Measurements from ENCODE around the gene RNF213.

The RNF213 gene

GRCh38 chr17:80374732-80375585 is 114.3 kb downstream of the RNF213 start (continued):
- TF ChIP-seq BCL11A (tag by site-specific recombination; IDR thresholded peaks at IDR 0.05; ENCODE audit: low read depth), result no peak
- no peak for TF ChIP-seq ZNF654 (tag by site-specific recombination; IDR thresholded peaks at IDR 0.05; ENCODE audit: low read depth)
- TF ChIP-seq ZNF239 (tag by site-specific recombination; IDR thresholded peaks at IDR 0.05), result no peak
- TF ChIP-seq ZNF792 (tag by site-specific recombination; IDR thresholded peaks at IDR 0.05), result no peak
- no peak for TF ChIP-seq ZNF423 (tag by site-specific recombination; IDR thresholded peaks at IDR 0.05)
- TF ChIP-seq ZBTB10 (tag by site-specific recombination; IDR thresholded peaks at IDR 0.05), result no peak
- TF ChIP-seq ZNF157 (tag by site-specific recombination; IDR thresholded peaks at IDR 0.05), result no peak
- TF ChIP-seq ZBTB48 (tag by site-specific recombination; IDR thresholded peaks at IDR 0.05), result no peak

GRCh38 chr17:80376531-80376930 is 115.9 kb downstream of the RNF213 start:
- peaks cover 35 to 98% of the 10 kb centered on the region in 2 experiments for H3K36me3 ChIP-seq (ENCODE audit: control insufficient read depth in 2 of 2, insufficient read depth in 1 of 2, low read length in 2 of 2)
- CTCF ChIA-PET, result interaction anchor here (0.6 to 2.3 kb wide), 2 partner anchors 12 to 14 kb away, joined by 3 to 14 read pairs; no protein-coding TSS in a partner anchor
- TF ChIP-seq ZBTB20 (tag by site-specific recombination; IDR thresholded peaks at IDR 0.05) (no peak), ZBTB49 (tag by site-specific recombination; IDR thresholded peaks at IDR 0.05; ENCODE audit: low read depth) (no peak), SCRT1 (tag by site-specific recombination; IDR thresholded peaks at IDR 0.05; ENCODE audit: borderline replicate concordance) (no peak), ZXDB (tag by site-specific recombination; IDR thresholded peaks at IDR 0.05) (no peak), ZNF664 (tag by site-specific recombination; IDR thresholded peaks at IDR 0.05) (no peak), ZNF654 (tag by site-specific recombination; IDR thresholded peaks at IDR 0.05; ENCODE audit: low read depth) (no peak), ZNF837 (tag by site-specific recombination; IDR thresholded peaks at IDR 0.05) (no peak), PRDM10 (tag by site-specific recombination; IDR thresholded peaks at IDR 0.05) (no peak), ZNF223 (tag by site-specific recombination; IDR thresholded peaks at IDR 0.05) (no peak), GLI2 (tag by site-specific recombination; IDR thresholded peaks at IDR 0.05; ENCODE audit: borderline replicate concordance, low read depth) (no peak), ZNF341 (tag by site-specific recombination; IDR thresholded peaks at IDR 0.05; ENCODE audit: low read depth) (no peak), ZNF266 (tag by site-specific recombination; IDR thresholded peaks at IDR 0.05; ENCODE audit: low read depth) (no peak), ZBTB10 (tag by site-specific recombination; IDR thresholded peaks at IDR 0.05) (no peak)

More at GRCh38 chr17:80376531-80376930, 115.9 kb downstream of the RNF213 start:
- Histone ChIP-seq H3K4me1 (ENCODE audit: control insufficient read depth, insufficient read depth, low read length) (no peaks in the 10 kb centered on the region), H3K9me3 (ENCODE audit: control insufficient read depth, insufficient read depth, low read depth, low read length) (no peaks in the 10 kb centered on the region), H3K27ac (ENCODE audit: extremely low read depth, low read depth, low read length) (no peak overlapping the region), H3K4me3 (ENCODE audit: low read depth, low read length) (no peak overlapping the region)
- POLR2A ChIA-PET, result interaction anchor here (1.2 kb wide), 1 partner anchor 10 kb away, joined by 3 read pairs; no protein-coding TSS in a partner anchor

Data from HEK293 (cell line).